Hepatocyte (in vitro differentiated cells): Measurements from ENCODE around the gene HOXC9. TPM values are rescaled to one million over a fixed set of nuclear protein-coding genes. Genes with fewer than 3 reads are reported as not detected.

Experiments used
- DNase-seq: peaks from one replicate; pipeline ENCODE4 v3.0.0-alpha.2; 2016; ENCODE audit warnings: low spot score
- H2AFZ ChIP-seq: fragments of 200-600 bp; sonication (generic); 2 replicates; pipeline ENCODE4 v1.6.0; 2016; ENCODE audit warnings: antibody characterized with exemption, mild to moderate bottlenecking
- H3K27ac ChIP-seq: fragments of 200-600 bp; sonication (generic); 2 replicates; pipeline ENCODE4 v1.5.1; 2016; ENCODE audit warnings: mild to moderate bottlenecking
- H3K27me3 ChIP-seq: fragments of 200-600 bp; sonication (generic); 2 replicates; pipeline ENCODE4 v1.6.1; 2016
- H3K36me3 ChIP-seq: fragments of 200-600 bp; sonication (generic); replicated peaks from 2 replicates; pipeline ENCODE4 v1.5.1; 2016; ENCODE audit warnings: low read depth; ENCODE audit not compliant: insufficient read depth
- H3K4me1 ChIP-seq: fragments of 200-600 bp; sonication (generic); 2 replicates; pipeline ENCODE4 v1.5.1; 2016; ENCODE audit warnings: mild to moderate bottlenecking, moderate library complexity; ENCODE audit not compliant: insufficient read depth
- H3K4me2 ChIP-seq: fragments of 200-600 bp; sonication (generic); 2 replicates; pipeline ENCODE4 v1.6.0; 2016
- H3K4me3 ChIP-seq: fragments of 200-600 bp; sonication (generic); 2 replicates; pipeline ENCODE4 v1.5.1; 2016; ENCODE audit warnings: mild to moderate bottlenecking
- H3K79me2 ChIP-seq: fragments of 200-600 bp; sonication (generic); 2 replicates; pipeline ENCODE4 v1.6.0; 2017; ENCODE audit warnings: mild to moderate bottlenecking
- H3K9me2 ChIP-seq: fragments of 200-600 bp; sonication (generic); replicated peaks from 2 replicates; pipeline ENCODE4 v1.6.0; 2017; ENCODE audit warnings: mild to moderate bottlenecking; ENCODE audit not compliant: insufficient read depth
- H3K9me3 ChIP-seq: fragments of 200-600 bp; sonication (generic); 2 replicates; pipeline ENCODE4 v1.5.1; 2016; ENCODE audit warnings: low read depth, mild to moderate bottlenecking
- H4K20me1 ChIP-seq: fragments of 200-600 bp; sonication (generic); 2 replicates; pipeline ENCODE4 v1.6.0; 2016; ENCODE audit warnings: mild to moderate bottlenecking; ENCODE audit not compliant: insufficient read depth, poor library complexity, severe bottlenecking
- CTCF ChIP-seq: fragments of 200-600 bp; sonication (generic); IDR thresholded peaks from 2 replicates; pipeline ENCODE4 v1.5.1; 2016; ENCODE audit warnings: antibody characterized with exemption, mild to moderate bottlenecking; ENCODE audit not compliant: poor library complexity
- EZH2 ChIP-seq: fragments of 200-600 bp; sonication (generic); IDR thresholded peaks from 2 replicates; pipeline ENCODE4 v1.6.1; 2016; ENCODE audit warnings: antibody characterized with exemption, mild to moderate bottlenecking, borderline replicate concordance
- EZH2phosphoT487 ChIP-seq: fragments of 200-600 bp; sonication (generic); IDR thresholded peaks from one replicate; pipeline ENCODE4 v1.6.1; 2018; ENCODE audit warnings: antibody characterized with exemption, mild to moderate bottlenecking, low read depth, moderate library complexity; ENCODE audit not compliant: unreplicated experiment, severe bottlenecking
- WGBS: methylation state at CpG from one replicate; pipeline ENCODE4 v1.1.6; 2016; ENCODE audit warnings: low lambda C conversion rate; ENCODE audit errors: missing lambda C conversion rate; 5-methylcytosine and 5-hydroxymethylcytosine counted together
- polyA plus RNA-seq: library from polyadenylated mRNA; unstranded; fragments of >200 nt; fragmentation: Nextera tagmentation; extraction: Ambion mirVana; gene quantifications from 2 replicates; pipeline ENCODE4 v1.2.1, GENCODE V29; 2016
- total RNA-seq: library from RNA; depleted of rRNA; stranded (reverse); fragments of >200 nt; gene quantifications from 2 replicates; pipeline ENCODE4 v1.2.3, GENCODE V29; 2014

The HOXC9 gene
- total and polyA plus RNA-seq, 2 experiments from 2014 or later: 0.10 to 4.1 TPM

GRCh38 chr12:54035568-54036264 lies 35.8 kb downstream of the HOXC9 start:
- DNase-seq: no peak
- no peak overlapping the region for H2AFZ ChIP-seq
- no peak overlapping the region for H3K27ac ChIP-seq
- WGBS: 74% methylated on average over 6 of the region's 6 CpGs
- H3K9me3 ChIP-seq: no peaks in the 10 kb centered on the region
- no peak overlapping the region for H3K4me3 ChIP-seq
- no peaks in the 10 kb centered on the region for H3K79me2 ChIP-seq
- peaks cover 75% of the 10 kb centered on the region for H3K27me3 ChIP-seq
- no peaks in the 10 kb centered on the region for H3K9me2 ChIP-seq
- TF ChIP-seq EZH2 (no peak), EZH2phosphoT487 (no peak), CTCF (no peak)
- H4K20me1 ChIP-seq: no peaks in the 10 kb centered on the region
- no peaks in the 10 kb centered on the region for H3K36me3 ChIP-seq
- peaks cover 31% of the 10 kb centered on the region for H3K4me1 ChIP-seq
- H3K4me2 ChIP-seq: no peak overlapping the region

- no peak overlapping the region for H3K27ac ChIP-seq
Observed at GRCh38 chr12:54036620-54037359, 36.8 kb downstream of the HOXC9 start.

GRCh38 chr12:54037360-54038283 lies 37.7 kb downstream of the HOXC9 start:
- H4K20me1 ChIP-seq: no peaks in the 10 kb centered on the region
- no peaks in the 10 kb centered on the region for H3K79me2 ChIP-seq
- H3K4me1 ChIP-seq: peaks cover 26% of the 10 kb centered on the region
- no peak overlapping the region for H2AFZ ChIP-seq
- no peaks in the 10 kb centered on the region for H3K9me3 ChIP-seq
- H3K4me3 ChIP-seq: no peak overlapping the region
- no peaks in the 10 kb centered on the region for H3K36me3 ChIP-seq
- H3K4me2 ChIP-seq: no peak overlapping the region
- no peaks in the 10 kb centered on the region for H3K9me2 ChIP-seq
- no peak overlapping the region for H3K27ac ChIP-seq
- DNase-seq: no peak
- peaks cover 77% of the 10 kb centered on the region for H3K27me3 ChIP-seq
- 51% methylated on average over 14 of the region's 14 CpGs for WGBS
- TF ChIP-seq EZH2 (no peak), EZH2phosphoT487 (no peak), CTCF (no peak)

More at GRCh38 chr12:54036620-54037359, 36.8 kb downstream of the HOXC9 start:
- WGBS: 75% methylated on average over 14 of the region's 14 CpGs
- no peaks in the 10 kb centered on the region for H4K20me1 ChIP-seq
- DNase-seq: no peak
- no peaks in the 10 kb centered on the region for H3K9me2 ChIP-seq
- no peaks in the 10 kb centered on the region for H3K9me3 ChIP-seq
- no peak overlapping the region for H2AFZ ChIP-seq
- no peak overlapping the region for H3K4me3 ChIP-seq
- H3K4me2 ChIP-seq: no peak overlapping the region
- no peaks in the 10 kb centered on the region for H3K36me3 ChIP-seq
- peaks cover 26% of the 10 kb centered on the region for H3K4me1 ChIP-seq
- peaks cover 76% of the 10 kb centered on the region for H3K27me3 ChIP-seq
- no peak for TF ChIP-seq EZH2phosphoT487
- no peak for TF ChIP-seq CTCF
- TF ChIP-seq EZH2: no peak
- no peaks in the 10 kb centered on the region for H3K79me2 ChIP-seq
